HUDEP-2 (cell line): ENCODE measurements around the gene CAMK1D.
"Not testable (repeated sequence)": the region's sequence is repeated elsewhere in the genome, so short reads cannot be mapped to it uniquely, and the experiment has no call there.

Experiments
- DNase-seq, 76 experiments: peaks; one replicate each; lab custom pipeline; 2025; ENCODE audit not compliant: unreplicated experiment in 76 of 76; lab: John Stamatoyannopoulos, UW

The CAMK1D gene

DNA sequence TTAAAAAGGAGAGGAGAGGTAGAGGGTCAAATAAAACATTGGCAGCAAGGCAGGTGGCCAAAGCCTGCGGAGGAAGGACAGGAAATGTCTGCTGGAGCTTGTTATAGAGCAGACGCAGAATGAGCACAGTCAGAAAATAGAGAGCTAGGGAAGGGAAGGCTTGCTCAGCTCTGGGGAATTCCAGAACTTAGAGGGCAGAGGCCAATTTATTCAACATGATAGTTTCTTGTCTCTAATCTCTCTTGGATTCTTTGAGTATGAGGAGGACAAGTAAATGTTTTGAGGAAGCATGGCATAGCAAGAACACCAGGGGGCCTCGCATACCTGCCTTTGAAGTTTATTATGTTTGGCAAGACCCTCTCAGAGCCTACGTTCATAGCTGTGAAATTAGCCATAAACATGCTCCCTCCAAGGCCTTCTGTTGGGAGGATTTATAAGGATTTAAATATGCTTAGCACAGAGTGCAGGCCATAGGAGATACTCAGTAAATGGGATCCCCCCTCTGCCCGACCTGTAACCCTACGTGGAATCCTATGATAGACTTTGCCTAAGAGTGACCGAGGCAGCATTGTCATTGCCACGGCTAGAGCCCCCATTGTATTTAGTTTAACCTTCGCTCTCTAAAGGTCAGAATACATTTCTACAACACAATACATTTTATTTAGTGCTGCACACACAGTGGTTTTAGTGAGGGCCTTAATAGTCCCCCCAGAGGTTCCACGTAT, 358.3 kb downstream of the CAMK1D start:
- peak in 6 of 76 experiments; percentile 1 to 19 (median 2) for DNase-seq

- no peak for DNase-seq
Observed at GRCh38 chr10:12709000-12709401, 359.7 kb downstream of the CAMK1D start.

GRCh38 chr10:12709521-12709963, 360.2 kb downstream of the CAMK1D start:
- DNase-seq: no peak

DNA sequence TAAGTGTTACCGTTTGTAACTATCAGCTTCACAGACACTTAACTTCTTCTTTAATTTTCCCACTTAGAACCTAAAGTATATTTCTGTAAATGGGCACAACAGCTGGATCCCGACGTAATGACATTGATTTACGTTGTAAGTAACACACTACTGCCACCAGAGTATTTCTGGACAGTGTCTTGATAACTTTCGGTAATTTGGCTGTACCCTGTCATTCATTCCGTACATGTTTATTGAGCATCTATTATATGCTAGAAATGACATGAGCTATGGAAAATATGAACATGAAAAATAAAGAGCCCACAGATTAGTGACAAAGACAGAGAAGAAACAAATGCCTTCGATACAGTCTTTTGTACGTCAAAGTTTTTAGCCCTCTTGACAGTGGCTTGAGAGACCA, 360.8 kb downstream of the CAMK1D start:
- no peak for DNase-seq

DNA sequence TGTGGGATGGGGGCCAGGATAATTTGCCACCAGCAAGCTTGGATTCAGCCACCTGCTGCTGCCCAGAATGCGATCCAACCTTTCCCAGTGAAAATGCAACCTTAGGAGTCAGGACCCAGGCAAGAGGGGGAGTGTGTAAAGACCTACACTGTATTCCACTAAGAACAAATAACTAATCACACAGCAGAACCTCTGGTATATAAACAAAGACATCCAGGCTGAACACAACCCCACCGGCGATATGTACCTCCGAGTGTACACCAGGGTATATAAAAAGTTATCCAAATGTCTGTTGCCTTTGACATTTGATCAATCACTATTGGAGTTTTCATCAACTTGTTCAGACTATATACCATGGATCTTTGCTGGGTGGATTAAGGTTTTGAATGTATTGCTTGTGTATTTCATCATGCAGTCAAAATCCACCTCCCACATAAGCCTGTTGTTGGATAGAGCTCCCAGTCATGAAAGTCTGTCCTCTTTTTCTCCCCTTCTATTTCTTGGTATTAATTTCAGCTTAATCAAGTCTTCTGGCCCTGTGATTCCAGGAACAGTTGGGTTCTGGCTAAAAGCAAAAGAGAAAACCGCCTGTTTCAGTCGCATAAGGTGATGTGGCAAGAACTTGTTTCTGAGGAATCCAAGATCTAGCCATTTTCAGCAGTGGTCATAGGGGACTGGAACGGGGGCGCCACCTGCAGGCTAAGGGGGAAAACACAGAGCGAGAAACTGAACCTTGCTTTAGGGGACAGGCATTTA, 361.4 kb downstream of the CAMK1D start:
- peak in 58 of 76 experiments; percentile 4 to 72 (median 42) for DNase-seq

- no peak for DNase-seq
Observed at GRCh38 chr10:12711350-12711708, 362.0 kb downstream of the CAMK1D start.

- DNase-seq: no peak
Observed at GRCh38 chr10:12712293-12712983, 363.1 kb downstream of the CAMK1D start.

- DNase-seq: not testable (repeated sequence)
Observed at GRCh38 chr10:12712984-12713316, 363.6 kb downstream of the CAMK1D start.

DNA sequence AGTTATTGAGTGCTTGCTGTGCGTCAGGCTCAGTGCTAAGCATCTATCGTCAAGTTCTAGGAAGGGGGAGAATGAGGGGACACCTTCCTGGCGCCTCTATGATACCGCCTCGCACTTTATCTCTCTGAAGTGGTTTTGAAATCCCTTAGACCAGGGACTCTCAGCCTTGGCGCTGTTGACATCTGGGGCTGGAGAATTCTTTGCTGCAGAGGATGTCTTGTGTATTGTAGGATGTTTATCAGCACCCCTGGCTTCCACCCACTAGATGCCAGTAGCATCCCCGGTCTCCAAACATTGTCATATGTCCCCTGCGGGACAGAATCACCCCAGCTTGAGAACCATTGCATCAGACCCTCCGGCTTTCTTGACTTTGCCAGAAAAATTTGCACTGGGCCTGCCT, 366.7 kb downstream of the CAMK1D start:
- no peak for DNase-seq

DNA sequence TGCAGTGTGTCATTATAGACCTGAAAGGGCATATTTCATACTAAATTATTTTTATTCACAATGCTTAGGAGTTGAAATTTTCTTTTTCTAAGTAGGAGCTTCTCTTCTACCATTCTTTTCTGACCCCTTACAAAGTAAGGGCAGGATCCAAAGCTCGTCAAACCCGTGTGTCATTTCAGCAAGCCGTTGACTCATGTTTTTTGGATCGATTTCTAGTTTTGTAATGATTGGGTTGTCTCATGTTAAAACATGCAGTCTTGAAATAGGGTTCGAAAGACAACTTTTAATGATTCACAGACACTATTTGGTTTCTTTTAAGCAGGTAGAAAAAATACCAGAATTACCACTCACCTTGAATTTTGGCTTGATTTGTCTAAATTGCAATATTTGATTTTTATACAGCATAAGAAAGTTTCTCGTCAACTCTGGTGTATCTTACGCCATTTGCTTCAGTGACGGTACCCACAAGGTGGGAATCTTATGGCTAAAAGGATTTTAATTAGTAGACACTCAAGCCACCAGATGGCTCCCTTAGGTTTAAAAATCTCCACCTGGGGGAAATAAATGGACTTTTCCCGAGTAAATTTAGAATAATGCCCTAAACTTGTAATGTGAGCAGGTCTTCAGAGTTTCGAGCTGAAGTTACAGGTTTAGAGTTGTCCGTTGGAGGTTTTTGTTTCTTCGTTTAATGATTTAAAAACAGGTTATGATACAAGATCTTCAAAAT, 368.8 kb downstream of the CAMK1D start:
- no peak for DNase-seq

DNA sequence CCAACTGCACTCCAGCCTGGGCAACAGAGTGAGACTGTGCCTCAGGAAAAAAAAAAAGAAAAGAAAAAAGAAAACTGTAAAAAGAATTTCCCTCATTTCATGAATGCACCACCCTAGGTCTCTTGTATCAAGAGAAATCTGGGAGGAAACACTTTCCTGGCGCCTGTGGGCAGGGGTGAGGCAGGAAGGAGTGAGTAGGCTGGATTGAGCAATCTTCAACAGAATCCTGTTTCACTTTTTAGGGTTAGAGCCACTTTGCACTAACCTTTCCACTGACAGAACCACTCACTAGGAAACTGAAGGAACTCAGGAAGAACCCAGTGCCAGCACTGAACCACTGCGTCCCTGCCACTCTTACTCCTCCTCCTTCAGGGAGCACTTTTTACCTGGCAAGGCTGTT, 370.0 kb downstream of the CAMK1D start:
- DNase-seq: no peak

DNA sequence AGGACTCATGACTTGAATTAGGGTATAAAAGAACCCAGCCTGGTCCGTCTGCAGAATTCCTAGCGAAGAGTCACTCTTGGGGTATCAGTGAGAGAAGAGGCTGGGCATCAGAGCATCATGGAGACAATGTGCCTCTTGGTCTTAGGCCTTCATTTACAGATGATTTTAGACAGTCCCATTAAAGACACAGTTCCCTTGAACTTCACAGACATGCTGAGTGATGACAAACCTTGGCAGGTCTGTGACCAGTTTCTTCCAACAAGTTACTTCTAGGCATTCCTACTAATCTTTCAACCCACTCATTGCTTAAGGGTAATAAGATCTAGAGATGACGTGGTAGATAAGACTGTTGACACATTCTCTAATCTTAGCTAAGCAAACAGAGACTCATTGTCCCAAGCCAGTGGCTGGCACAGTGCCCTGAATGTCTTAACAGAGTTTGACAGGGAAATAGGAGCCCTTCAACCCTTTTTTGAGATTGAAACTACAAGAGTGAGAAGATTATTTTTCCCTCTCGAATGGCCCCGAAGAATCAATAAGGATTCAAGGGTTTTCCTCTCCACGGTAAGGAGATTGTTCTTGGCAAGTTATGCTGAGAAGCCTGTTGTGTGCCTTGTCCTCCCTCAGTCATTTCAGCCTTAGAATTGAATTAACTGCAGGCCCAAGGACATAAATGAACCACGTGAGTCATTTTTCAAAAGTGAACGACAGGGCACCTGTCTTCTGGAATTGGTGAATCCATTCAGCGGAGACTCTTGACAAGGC, 371.1 kb downstream of the CAMK1D start:
- DNase-seq: peak in 14 of 76 experiments; percentile 3 to 53 (median 15)

GRCh38 chr10:12721334-12721733, 372.0 kb downstream of the CAMK1D start:
- no peak for DNase-seq

GRCh38 chr10:12723220-12723619, 373.9 kb downstream of the CAMK1D start:
- no peak for DNase-seq

- no peak for DNase-seq
Observed at GRCh38 chr10:12724807-12725579, 375.6 kb downstream of the CAMK1D start.

GRCh38 chr10:12725580-12725888, 376.2 kb downstream of the CAMK1D start:
- not testable (repeated sequence) for DNase-seq

DNA sequence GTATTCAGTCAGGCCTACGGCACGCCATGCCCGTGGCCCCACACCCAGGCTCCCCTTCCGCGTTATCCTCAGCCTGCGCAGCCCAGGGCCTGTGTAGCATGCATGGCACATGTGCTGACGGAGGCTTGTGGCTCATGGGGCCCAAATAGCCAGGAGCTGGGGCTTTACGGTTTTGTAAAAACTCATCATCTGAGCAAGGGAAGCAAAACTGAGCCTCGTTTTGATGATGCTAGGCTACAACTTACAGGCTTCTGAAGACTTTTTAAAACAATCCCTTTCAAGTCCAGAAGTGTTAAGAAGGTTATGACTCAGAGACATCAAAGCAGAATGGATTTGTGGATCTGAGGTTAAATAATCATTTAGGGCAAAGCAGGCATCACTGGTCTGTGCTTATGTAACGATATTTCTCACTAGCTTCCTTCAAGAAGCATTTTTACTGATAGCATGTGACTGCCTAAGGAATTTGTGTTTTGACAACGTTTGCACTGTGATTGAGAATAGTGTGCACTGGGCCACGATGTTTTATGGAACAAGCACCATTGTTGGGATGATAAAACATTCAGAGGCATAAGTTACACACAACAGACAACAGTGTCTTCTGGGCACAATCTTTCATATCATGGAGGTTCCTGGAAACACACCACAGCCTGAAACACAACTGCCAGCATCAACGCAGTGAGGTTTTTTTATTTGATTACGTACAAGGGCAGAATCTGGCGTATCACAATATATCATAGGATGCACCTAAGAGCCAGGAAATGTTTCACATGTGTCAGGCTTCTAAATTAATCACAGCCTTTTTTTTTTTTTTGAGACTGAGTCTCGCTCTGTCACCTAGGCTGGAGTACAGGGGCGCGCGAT, 377.9 kb downstream of the CAMK1D start:
- no peak for DNase-seq

- DNase-seq: no peak
Observed at GRCh38 chr10:12727832-12728215, 378.5 kb downstream of the CAMK1D start.

- DNase-seq: no peak
Observed at GRCh38 chr10:12728494-12728893, 379.1 kb downstream of the CAMK1D start.
